ENCODE measurements around the gene ZNF205. TPM values are rescaled to one million over a fixed set of nuclear protein-coding genes. Genes with fewer than 3 reads are reported as not detected.

Gene ZNF205
- total RNA-seq, 2 experiments from 2014 or later, result not detected

Other genes with a start within 250 kb of the ZNF205 start
- 10 to 100 TPM; 19.4 to 20.5 TPM for gene FLYWCH2, start 229.4 kb upstream of the ZNF205 start, total RNA-seq
- gene FLYWCH1, start 200.7 kb upstream of the ZNF205 start, total RNA-seq, result 10 to 100 TPM; 75.2 to 80.8 TPM
- not detected for gene KREMEN2, start 148.3 kb upstream of the ZNF205 start, total RNA-seq
- 10 to 100 TPM; 50.0 to 52.3 TPM for gene PAQR4, start 143.2 kb upstream of the ZNF205 start, total RNA-seq
- gene PKMYT1, start 132.1 kb upstream of the ZNF205 start, total RNA-seq, result 100 to 1,000 TPM; 118 to 124 TPM
- gene CLDN9, start 99.7 kb upstream of the ZNF205 start, total RNA-seq, result under 1 TPM; 0.23 to 0.28 TPM
- not detected for gene CLDN6, start 94.4 kb upstream of the ZNF205 start, total RNA-seq
- gene TNFRSF12A, start 92.2 kb upstream of the ZNF205 start, total RNA-seq, result 1 to 10 TPM; 6.1 to 7.5 TPM
- gene HCFC1R1, start 88.6 kb upstream of the ZNF205 start, total RNA-seq, result 10 to 100 TPM; 37.0 to 43.3 TPM
- gene THOC6, start 88.6 kb upstream of the ZNF205 start, total RNA-seq, result 10 to 100 TPM; 42.4 TPM
- gene BICDL2, start 75.6 kb upstream of the ZNF205 start, total RNA-seq, result 1 to 10 TPM; 1.4 to 1.9 TPM
- gene MMP25, start 66.0 kb upstream of the ZNF205 start, total RNA-seq, result 100 to 1,000 TPM; 112 to 117 TPM
- gene IL32, start 46.9 kb upstream of the ZNF205 start, total RNA-seq, result 1,000 to 10,000 TPM; 4,131 to 4,213 TPM
- under 1 TPM in 1 of 2 experiments, not detected in 1; 0.15 TPM for gene ZSCAN10, start 13.3 kb upstream of the ZNF205 start, total RNA-seq
- 10 to 100 TPM; 10.5 to 11.6 TPM for gene ZNF213, start 22.4 kb downstream of the ZNF205 start, total RNA-seq
- gene OR1F1, start 75.6 kb downstream of the ZNF205 start, total RNA-seq, result not detected
- gene ZNF200, start 122.6 kb downstream of the ZNF205 start, total RNA-seq, result 10 to 100 TPM; 13.1 to 14.9 TPM
- gene MEFV, start 144.0 kb downstream of the ZNF205 start, total RNA-seq, result under 1 TPM; 0.15 to 0.23 TPM
- gene ZNF263, start 170.9 kb downstream of the ZNF205 start, total RNA-seq, result 10 to 100 TPM; 19.4 to 21.3 TPM
- gene TIGD7, start 192.8 kb downstream of the ZNF205 start, total RNA-seq, result 1 to 10 TPM; 5.4 to 7.6 TPM
- 10 to 100 TPM; 34.2 to 36.7 TPM for gene ZNF75A, start 192.9 kb downstream of the ZNF205 start, total RNA-seq
- gene OR2C1, start 243.3 kb downstream of the ZNF205 start, total RNA-seq, result not detected

All from activated CD4-positive, alpha-beta memory T cell treated with anti-CD3 and anti-CD28 coated beads, Interleukin-2, amount 10 ng/mL, durations not matched to agents 7 days and 5 days (primary cell).